ENCODE data around the gene HSPA13.

DNA sequence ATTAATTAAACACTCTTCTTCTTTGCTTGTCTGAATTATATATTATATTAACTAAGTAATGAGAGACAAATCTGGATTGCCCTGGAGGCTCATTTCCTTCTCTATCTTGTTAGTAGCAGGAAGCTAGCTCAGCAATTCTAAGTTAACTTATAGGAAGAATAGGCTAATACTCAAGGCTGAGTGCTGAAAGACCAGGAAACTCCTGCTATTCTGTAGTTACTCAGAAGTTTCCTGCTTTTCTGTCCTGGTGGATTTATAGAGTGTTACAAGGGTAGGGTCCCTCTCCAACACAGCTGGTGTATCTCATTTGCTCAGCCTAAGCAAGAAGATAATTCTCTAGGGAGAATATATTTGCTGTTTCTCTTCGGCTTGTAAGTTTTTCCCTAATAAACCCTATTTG is 29.2 kb downstream of the HSPA13 start:
- no peak for TF ChIP-seq EZH2 (IDR thresholded peaks at IDR 0.05)
- no peak for TF ChIP-seq FOXP2 (optimal IDR thresholded peaks at IDR 0.05; ENCODE audit: control extremely low read depth, extremely low read length, insufficient read depth)

Data from SK-N-MC (cell line).